Loucy (cell line): Measurements from ENCODE around the gene NMBR.

ENCODE experiments used
- EZH2phosphoT487 ChIP-seq: fragments of 200-600 bp; IDR thresholded peaks from 2 replicates; pipeline ENCODE4 v1.6.1; 2018; ENCODE audit warnings: antibody characterized with exemption, mild to moderate bottlenecking, moderate library complexity, borderline replicate concordance
- TF ChIP-seq, protein P1 (sequence below): fragments of 200-600 bp; sonication (generic); conservative IDR thresholded peaks from 2 replicates; pipeline ENCODE4 v1.5.1; 2014; ENCODE audit warnings: mild to moderate bottlenecking, antibody characterized with exemption, low read length

- TF ChIP-seq, protein P1, sequence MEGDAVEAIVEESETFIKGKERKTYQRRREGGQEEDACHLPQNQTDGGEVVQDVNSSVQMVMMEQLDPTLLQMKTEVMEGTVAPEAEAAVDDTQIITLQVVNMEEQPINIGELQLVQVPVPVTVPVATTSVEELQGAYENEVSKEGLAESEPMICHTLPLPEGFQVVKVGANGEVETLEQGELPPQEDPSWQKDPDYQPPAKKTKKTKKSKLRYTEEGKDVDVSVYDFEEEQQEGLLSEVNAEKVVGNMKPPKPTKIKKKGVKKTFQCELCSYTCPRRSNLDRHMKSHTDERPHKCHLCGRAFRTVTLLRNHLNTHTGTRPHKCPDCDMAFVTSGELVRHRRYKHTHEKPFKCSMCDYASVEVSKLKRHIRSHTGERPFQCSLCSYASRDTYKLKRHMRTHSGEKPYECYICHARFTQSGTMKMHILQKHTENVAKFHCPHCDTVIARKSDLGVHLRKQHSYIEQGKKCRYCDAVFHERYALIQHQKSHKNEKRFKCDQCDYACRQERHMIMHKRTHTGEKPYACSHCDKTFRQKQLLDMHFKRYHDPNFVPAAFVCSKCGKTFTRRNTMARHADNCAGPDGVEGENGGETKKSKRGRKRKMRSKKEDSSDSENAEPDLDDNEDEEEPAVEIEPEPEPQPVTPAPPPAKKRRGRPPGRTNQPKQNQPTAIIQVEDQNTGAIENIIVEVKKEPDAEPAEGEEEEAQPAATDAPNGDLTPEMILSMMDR = no peak
- TF ChIP-seq EZH2phosphoT487 = no peak
These were observed 71.3 kb downstream of the NMBR start for GRCh38 chr6:142075516-142076101.
